CD14-positive monocyte (primary cell): ENCODE measurements around the gene TEX36. TPM values are rescaled to one million over a fixed set of nuclear protein-coding genes. Genes with fewer than 3 reads are reported as not detected.

Experiments used
- DNase-seq, 3 donors: peaks; one replicate each; pipeline ENCODE4 v3.0.0-alpha.2; 2011 to 2022
- H2AFZ ChIP-seq: 2 replicates; pipeline ENCODE4 v1.6.0; 2012; ENCODE audit warnings: mild to moderate bottlenecking, low read depth, low read length, inconsistent platforms; ENCODE audit not compliant: insufficient read depth, poor library complexity, severe bottlenecking
- H3K27ac ChIP-seq, 2 donors: 1 replicate in 1 of 2; 2 replicates in 1 of 2; pipeline ENCODE4 v1.5.1; 2012 to 2013; ENCODE audit warnings: low read length in 2 of 2, control low read depth in 1 of 2, inconsistent platforms in 1 of 2, low read depth in 1 of 2, mild to moderate bottlenecking in 1 of 2
- H3K27me3 ChIP-seq, 2 donors: one replicate each; pipeline versions ENCODE4 v1.6.0 to v1.6.1; 2011 to 2013; ENCODE audit warnings: low read length in 2 of 2; ENCODE audit not compliant: control insufficient read depth in 2 of 2, insufficient read depth in 2 of 2
- H3K36me3 ChIP-seq, 2 donors: replicated peaks in 1 of 2; 1 replicate in 1 of 2; 2 replicates in 1 of 2; pipeline versions ENCODE4 v1.5.1 to v1.6.1; 2012 to 2013; ENCODE audit warnings: low read length in 2 of 2, control low read depth in 1 of 2, inconsistent platforms in 1 of 2, mild to moderate bottlenecking in 1 of 2; ENCODE audit not compliant: insufficient read depth in 2 of 2, control insufficient read depth in 1 of 2
- H3K4me1 ChIP-seq, 2 donors: 1 replicate in 1 of 2; 2 replicates in 1 of 2; pipeline versions ENCODE4 v1.5.1 to v1.6.1; 2012 to 2013; ENCODE audit warnings: low read length in 2 of 2, control low read depth in 1 of 2, inconsistent platforms in 1 of 2, mild to moderate bottlenecking in 1 of 2, moderate library complexity in 1 of 2; ENCODE audit not compliant: insufficient read depth in 2 of 2, control insufficient read depth in 1 of 2
- H3K4me2 ChIP-seq: replicated peaks from 2 replicates; pipeline ENCODE3; 2012; ENCODE audit warnings: low read length, moderate library complexity, mild to moderate bottlenecking; ENCODE audit not compliant: poor library complexity, severe bottlenecking; ENCODE audit errors: extremely low read depth
- H3K4me3 ChIP-seq, 3 experiments: fragments of 200-600 bp in 1 of 3; sonication (generic) in 1 of 3; replicated peaks in 1 of 3; 1 replicate in 2 of 3; 2 replicates in 1 of 3; pipeline ENCODE4 v1.5.1; 2011 to 2013; ENCODE audit warnings: low read length in 3 of 3, mild to moderate bottlenecking in 3 of 3, control low read depth in 2 of 3, low read depth in 2 of 3, inconsistent platforms in 1 of 3, moderate library complexity in 1 of 3
- H3K79me2 ChIP-seq: 2 replicates; pipeline ENCODE4 v1.6.0; 2012; ENCODE audit warnings: mild to moderate bottlenecking, control low read depth, inconsistent platforms, low read length, moderate library complexity; ENCODE audit not compliant: insufficient read depth
- H3K9ac ChIP-seq: 2 replicates; pipeline ENCODE4 v1.6.0; 2017; ENCODE audit warnings: low read length, mild to moderate bottlenecking; ENCODE audit not compliant: insufficient read depth, poor library complexity, severe bottlenecking
- H3K9me3 ChIP-seq, 2 donors: replicated peaks in 1 of 2; 1 replicate in 1 of 2; 2 replicates in 1 of 2; pipeline versions ENCODE4 v1.5.1 to v1.6.1; 2012 to 2013; ENCODE audit warnings: low read length in 2 of 2, control low read depth in 1 of 2; ENCODE audit not compliant: control insufficient read depth in 1 of 2, insufficient read depth in 1 of 2
- H4K20me1 ChIP-seq: 2 replicates; pipeline ENCODE4 v1.6.0; 2012; ENCODE audit warnings: mild to moderate bottlenecking, low read length, control low read depth, moderate library complexity; ENCODE audit not compliant: insufficient read depth
- H3K27ac Mint-ChIP-seq, 7 donors: one replicate each; pipeline ENCODE4 v1.8.0; 2020; ENCODE audit warnings: mild to moderate bottlenecking in 7 of 7, mixed read lengths in 7 of 7, moderate library complexity in 6 of 7, inconsistent platforms in 2 of 7
- H3K27me3 Mint-ChIP-seq, 3 donors: one replicate each; pipeline ENCODE4 v1.8.0; 2021 to 2022; ENCODE audit warnings: low read depth in 3 of 3, mild to moderate bottlenecking in 3 of 3, mixed read lengths in 3 of 3, moderate library complexity in 3 of 3, inconsistent platforms in 1 of 3
- H3K36me3 Mint-ChIP-seq, 2 donors: one replicate each; pipeline ENCODE4 v1.8.0; 2020; ENCODE audit warnings: mixed read lengths in 2 of 2, inconsistent platforms in 1 of 2, mild to moderate bottlenecking in 1 of 2
- H3K4me1 Mint-ChIP-seq: one replicate; pipeline ENCODE4 v1.8.0; 2020; ENCODE audit warnings: mild to moderate bottlenecking, mixed read lengths
- H3K4me3 Mint-ChIP-seq, 2 donors: one replicate each; pipeline ENCODE4 v1.8.0; 2020; ENCODE audit warnings: mild to moderate bottlenecking in 2 of 2, mixed read lengths in 2 of 2, moderate library complexity in 1 of 2
- H3K9me3 Mint-ChIP-seq, 7 donors: one replicate each; pipeline ENCODE4 v1.8.0; 2020 to 2022; ENCODE audit warnings: mixed read lengths in 7 of 7, mild to moderate bottlenecking in 6 of 7, moderate library complexity in 6 of 7, inconsistent platforms in 2 of 7
- WGBS: methylation state at CpG from one replicate; pipeline ENCODE4 v1.1.5; 2013; ENCODE audit warnings: missing lambda C conversion rate; ENCODE audit not compliant: insufficient coverage; 5-methylcytosine and 5-hydroxymethylcytosine counted together
- intact Hi-C, 2 donors: fragments of 100-400 bp; cut with micrococcal nuclease; formaldehyde crosslinking; loops; one replicate each; pipeline versions ENCODE4 v1.15.0 to v1.15.1; 2023
- polyA plus RNA-seq, 3 donors: library from polyadenylated mRNA; depleted of rRNA in 1 of 3; unstranded in 2 of 3; stranded (reverse) in 1 of 3; fragments of 300-500 nt in 2 of 3; fragments of >200 nt in 1 of 3; fragmentation: Illumina TruSeq in 2 of 3; gene quantifications; 1 replicate in 2 of 3; 2 replicates in 1 of 3; pipeline ENCODE4 v1.2.3, GENCODE V29; 2012 to 2021
- TF ChIP-seq, protein P1 (sequence below): fragments of 200-600 bp; IDR thresholded peaks from one replicate; pipeline ENCODE4 v1.8.0; 2022; ENCODE audit warnings: antibody characterized with exemption, mild to moderate bottlenecking

TEX36 gene
- polyA plus RNA-seq, 3 donors: not detected

DNA sequence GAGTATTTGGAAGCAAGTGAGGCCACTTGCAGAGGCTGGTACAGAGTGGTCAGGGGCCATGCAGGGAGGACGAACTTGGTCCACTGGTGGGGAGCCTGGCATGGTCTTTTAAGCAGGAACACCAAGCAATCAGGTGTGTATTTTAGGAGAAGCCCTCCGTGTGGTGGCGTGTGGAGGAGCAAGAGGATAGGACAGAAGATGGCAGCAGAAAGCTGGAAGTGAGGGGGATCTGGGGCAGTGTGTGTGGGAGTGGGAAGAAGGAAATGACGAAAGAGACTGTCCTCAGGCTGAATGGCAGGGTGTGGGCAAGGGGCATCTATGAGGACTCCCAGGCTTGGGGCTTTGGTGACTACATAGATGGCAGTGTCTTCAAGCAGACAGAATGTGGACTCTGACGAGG is 51.2 kb downstream of the TEX36 start:
- Mint-ChIP-seq H3K27ac (no peak overlapping the region), H3K36me3 (no peaks in the 10 kb centered on the region), H3K9me3 (peaks cover 0 to 3% (median 0%) of the 10 kb centered on the region in 7 donors), H3K27me3 (peaks cover 1 to 3% (median 2%) of the 10 kb centered on the region in 3 donors), H3K4me3 (no peak overlapping the region), H3K4me1 (no peaks in the 10 kb centered on the region)
- Histone ChIP-seq H3K9ac (no peak overlapping the region), H3K4me2 (no peak overlapping the region), H3K4me3 (no peak overlapping the region), H3K4me1 (no peaks in the 10 kb centered on the region), H3K9me3 (no peaks in the 10 kb centered on the region), H4K20me1 (no peaks in the 10 kb centered on the region), H3K27me3 (no peaks in the 10 kb centered on the region), H3K27ac (no peak overlapping the region), H2AFZ (no peak overlapping the region), H3K79me2 (no peaks in the 10 kb centered on the region), H3K36me3 (no peaks in the 10 kb centered on the region)
- intact Hi-C loops: no loop called here
- DNase-seq: no peak
- WGBS: 71% methylated on average over 5 of the region's 5 CpGs
- TF ChIP-seq, protein P1, sequence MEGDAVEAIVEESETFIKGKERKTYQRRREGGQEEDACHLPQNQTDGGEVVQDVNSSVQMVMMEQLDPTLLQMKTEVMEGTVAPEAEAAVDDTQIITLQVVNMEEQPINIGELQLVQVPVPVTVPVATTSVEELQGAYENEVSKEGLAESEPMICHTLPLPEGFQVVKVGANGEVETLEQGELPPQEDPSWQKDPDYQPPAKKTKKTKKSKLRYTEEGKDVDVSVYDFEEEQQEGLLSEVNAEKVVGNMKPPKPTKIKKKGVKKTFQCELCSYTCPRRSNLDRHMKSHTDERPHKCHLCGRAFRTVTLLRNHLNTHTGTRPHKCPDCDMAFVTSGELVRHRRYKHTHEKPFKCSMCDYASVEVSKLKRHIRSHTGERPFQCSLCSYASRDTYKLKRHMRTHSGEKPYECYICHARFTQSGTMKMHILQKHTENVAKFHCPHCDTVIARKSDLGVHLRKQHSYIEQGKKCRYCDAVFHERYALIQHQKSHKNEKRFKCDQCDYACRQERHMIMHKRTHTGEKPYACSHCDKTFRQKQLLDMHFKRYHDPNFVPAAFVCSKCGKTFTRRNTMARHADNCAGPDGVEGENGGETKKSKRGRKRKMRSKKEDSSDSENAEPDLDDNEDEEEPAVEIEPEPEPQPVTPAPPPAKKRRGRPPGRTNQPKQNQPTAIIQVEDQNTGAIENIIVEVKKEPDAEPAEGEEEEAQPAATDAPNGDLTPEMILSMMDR: no peak

DNA sequence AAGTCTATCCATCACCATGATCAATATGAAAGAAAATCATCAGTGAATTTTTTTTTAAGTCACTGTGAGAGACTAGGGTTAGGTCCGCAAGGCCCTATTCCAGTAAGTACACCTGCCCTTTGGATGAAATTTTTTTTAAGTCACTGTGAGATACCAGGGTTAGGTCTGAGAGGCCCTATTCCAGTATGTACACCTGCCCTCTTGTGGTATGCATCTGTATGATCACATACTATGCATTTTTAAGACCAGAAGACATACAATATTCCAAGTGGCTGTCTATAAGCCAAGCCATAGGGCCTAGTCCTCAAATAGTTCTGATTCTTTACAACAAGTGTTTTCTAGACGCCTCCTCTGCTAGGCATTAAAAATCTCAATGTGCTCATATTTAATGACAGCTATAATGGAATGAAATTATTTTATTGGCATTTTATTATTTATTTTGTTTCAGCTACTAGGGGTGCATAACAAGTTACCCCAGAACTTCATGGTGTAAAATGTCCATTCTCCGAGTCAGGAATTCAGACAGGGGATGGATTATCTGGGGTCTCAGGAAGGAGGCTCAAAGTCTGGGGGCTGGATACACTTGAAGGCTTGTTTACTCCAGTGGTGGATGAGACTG is 53.1 kb downstream of the TEX36 start:
- Mint-ChIP-seq H3K4me1 (no peaks in the 10 kb centered on the region), H3K27ac (no peak overlapping the region), H3K27me3 (peaks cover 4 to 6% (median 5%) of the 10 kb centered on the region in 3 donors), H3K36me3 (no peaks in the 10 kb centered on the region), H3K4me3 (no peak overlapping the region), H3K9me3 (no peaks in the 10 kb centered on the region)
- Histone ChIP-seq H3K27me3 (no peaks in the 10 kb centered on the region), H3K9ac (no peak overlapping the region), H3K9me3 (no peaks in the 10 kb centered on the region), H3K27ac (no peak overlapping the region), H4K20me1 (no peaks in the 10 kb centered on the region), H2AFZ (no peak overlapping the region), H3K4me1 (no peaks in the 10 kb centered on the region), H3K4me2 (no peak overlapping the region), H3K4me3 (no peak overlapping the region), H3K36me3 (no peaks in the 10 kb centered on the region), H3K79me2 (no peaks in the 10 kb centered on the region)
- 100% methylated on average over 1 of the region's 3 CpGs for WGBS
- TF ChIP-seq, protein P1: peak; percentile 13
- DNase-seq: no peak
- intact Hi-C loops: no loop called here
